Measurements from ENCODE around the gene MT1H.

DNA sequence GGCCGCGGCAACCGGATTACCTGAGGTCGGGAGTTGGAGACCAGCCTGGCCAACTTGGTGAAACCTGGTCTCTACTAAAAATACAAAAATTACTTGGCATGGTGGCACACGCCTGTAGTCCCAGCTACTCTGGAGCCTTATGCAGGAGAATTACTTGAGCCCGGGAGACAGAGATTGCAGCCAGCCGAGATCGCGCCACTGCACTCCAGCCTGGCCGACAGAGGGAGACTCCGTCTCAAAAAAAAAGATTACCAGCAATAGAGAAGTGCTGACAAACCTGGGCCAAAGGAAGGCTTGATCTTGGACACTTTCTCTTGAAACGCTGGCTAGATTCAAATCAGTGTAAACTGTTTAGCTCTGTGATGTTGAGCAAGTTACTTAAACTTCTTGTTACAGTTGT, 4.3 kb downstream of the MT1H start:
- TF ChIP-seq, protein P1, sequence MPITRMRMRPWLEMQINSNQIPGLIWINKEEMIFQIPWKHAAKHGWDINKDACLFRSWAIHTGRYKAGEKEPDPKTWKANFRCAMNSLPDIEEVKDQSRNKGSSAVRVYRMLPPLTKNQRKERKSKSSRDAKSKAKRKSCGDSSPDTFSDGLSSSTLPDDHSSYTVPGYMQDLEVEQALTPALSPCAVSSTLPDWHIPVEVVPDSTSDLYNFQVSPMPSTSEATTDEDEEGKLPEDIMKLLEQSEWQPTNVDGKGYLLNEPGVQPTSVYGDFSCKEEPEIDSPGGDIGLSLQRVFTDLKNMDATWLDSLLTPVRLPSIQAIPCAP (CRISPR knock-in tag; IDR thresholded peaks at IDR 0.05; ENCODE audit: low read depth) = no peak
- TF ChIP-seq MED1 (CRISPR knock-in tag; IDR thresholded peaks at IDR 0.05) (peak; percentile 58), ZNF44 (CRISPR knock-in tag; IDR thresholded peaks at IDR 0.05) (no peak), POLR2A (IDR thresholded peaks at IDR 0.05; ENCODE audit: insufficient read depth in 1 of 2, low read depth in 2 of 2, low read length in 2 of 2) (no peak), MAFF (IDR thresholded peaks at IDR 0.05; ENCODE audit: low read depth, low read length) (no peak), CTCF (CRISPR knock-in tag; IDR thresholded peaks at IDR 0.05) (peak; percentile 83)
- TF ChIP-seq, protein P2, sequence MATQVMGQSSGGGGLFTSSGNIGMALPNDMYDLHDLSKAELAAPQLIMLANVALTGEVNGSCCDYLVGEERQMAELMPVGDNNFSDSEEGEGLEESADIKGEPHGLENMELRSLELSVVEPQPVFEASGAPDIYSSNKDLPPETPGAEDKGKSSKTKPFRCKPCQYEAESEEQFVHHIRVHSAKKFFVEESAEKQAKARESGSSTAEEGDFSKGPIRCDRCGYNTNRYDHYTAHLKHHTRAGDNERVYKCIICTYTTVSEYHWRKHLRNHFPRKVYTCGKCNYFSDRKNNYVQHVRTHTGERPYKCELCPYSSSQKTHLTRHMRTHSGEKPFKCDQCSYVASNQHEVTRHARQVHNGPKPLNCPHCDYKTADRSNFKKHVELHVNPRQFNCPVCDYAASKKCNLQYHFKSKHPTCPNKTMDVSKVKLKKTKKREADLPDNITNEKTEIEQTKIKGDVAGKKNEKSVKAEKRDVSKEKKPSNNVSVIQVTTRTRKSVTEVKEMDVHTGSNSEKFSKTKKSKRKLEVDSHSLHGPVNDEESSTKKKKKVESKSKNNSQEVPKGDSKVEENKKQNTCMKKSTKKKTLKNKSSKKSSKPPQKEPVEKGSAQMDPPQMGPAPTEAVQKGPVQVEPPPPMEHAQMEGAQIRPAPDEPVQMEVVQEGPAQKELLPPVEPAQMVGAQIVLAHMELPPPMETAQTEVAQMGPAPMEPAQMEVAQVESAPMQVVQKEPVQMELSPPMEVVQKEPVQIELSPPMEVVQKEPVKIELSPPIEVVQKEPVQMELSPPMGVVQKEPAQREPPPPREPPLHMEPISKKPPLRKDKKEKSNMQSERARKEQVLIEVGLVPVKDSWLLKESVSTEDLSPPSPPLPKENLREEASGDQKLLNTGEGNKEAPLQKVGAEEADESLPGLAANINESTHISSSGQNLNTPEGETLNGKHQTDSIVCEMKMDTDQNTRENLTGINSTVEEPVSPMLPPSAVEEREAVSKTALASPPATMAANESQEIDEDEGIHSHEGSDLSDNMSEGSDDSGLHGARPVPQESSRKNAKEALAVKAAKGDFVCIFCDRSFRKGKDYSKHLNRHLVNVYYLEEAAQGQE (IDR thresholded peaks at IDR 0.05; ENCODE audit: borderline replicate concordance in 1 of 2, low read depth in 1 of 2, low read length in 2 of 2) = no peak

Data from HepG2 (cell line).